NCI-H2107 (cell line): ENCODE data around the gene KLHDC2.
"Not testable (repeated sequence)": the region's sequence is repeated elsewhere in the genome, so short reads cannot be mapped to it uniquely, and the experiment has no call there.

ENCODE experiments used
- DNase-seq: peaks from one replicate; lab custom pipeline; 2025; lab: John Stamatoyannopoulos, UW

The KLHDC2 gene

GRCh38 chr14:49767571-49768300 is at the start of gene KLHDC2:
TSS of gene KLHDC2 (plus strand) at chr14:49768153. CDS start at chr14:49768469, 316 bp downstream.
- peak; percentile 94 for DNase-seq

GRCh38 chr14:49720744-49721143 is 47.2 kb upstream of the KLHDC2 start:
- no peak for DNase-seq

GRCh38 chr14:49721733-49722435 is 46.1 kb upstream of the KLHDC2 start:
- DNase-seq, result not testable (repeated sequence)

GRCh38 chr14:49727171-49727570 is 40.8 kb upstream of the KLHDC2 start:
- DNase-seq, result no peak

GRCh38 chr14:49732896-49733295 is 35.1 kb upstream of the KLHDC2 start:
- no peak for DNase-seq

- DNase-seq, result no peak
These were observed 34.1 kb upstream of the KLHDC2 start for GRCh38 chr14:49733836-49734235.

- not testable (repeated sequence) for DNase-seq
These were observed 32.3 kb upstream of the KLHDC2 start for GRCh38 chr14:49735669-49736068.

GRCh38 chr14:49745191-49745590 is 22.8 kb upstream of the KLHDC2 start:
- DNase-seq, result no peak

- not testable (repeated sequence) for DNase-seq
These were observed 21.5 kb upstream of the KLHDC2 start for GRCh38 chr14:49746476-49746875.

- DNase-seq, result no peak
These were observed 13.3 kb upstream of the KLHDC2 start for GRCh38 chr14:49754570-49755097.

GRCh38 chr14:49755378-49755777 is 12.6 kb upstream of the KLHDC2 start:
- no peak for DNase-seq

GRCh38 chr14:49761839-49762551 is 6.0 kb upstream of the KLHDC2 start:
- no peak for DNase-seq

GRCh38 chr14:49766839-49767238 is 1.1 kb upstream of the KLHDC2 start:
- no peak for DNase-seq

GRCh38 chr14:49767270-49767570 is 733 bp upstream of the KLHDC2 start:
- DNase-seq, result no peak

GRCh38 chr14:49768301-49769121 is 558 bp downstream of the KLHDC2 start:
- DNase-seq, result peak; percentile 42

- no peak for DNase-seq
These were observed 1.2 kb downstream of the KLHDC2 start for GRCh38 chr14:49769171-49769570.

- no peak for DNase-seq
These were observed 1.7 kb downstream of the KLHDC2 start for GRCh38 chr14:49769581-49770211.

GRCh38 chr14:49770212-49770817 is 2.4 kb downstream of the KLHDC2 start:
- DNase-seq, result no peak

- DNase-seq, result not testable (repeated sequence)
These were observed 3.7 kb downstream of the KLHDC2 start for GRCh38 chr14:49771691-49772090.

- DNase-seq, result no peak
These were observed 6.2 kb downstream of the KLHDC2 start for GRCh38 chr14:49774106-49774505.

- no peak for DNase-seq
These were observed 10.5 kb downstream of the KLHDC2 start for GRCh38 chr14:49778421-49778820.
